ENCODE results near the gene DLGAP1.

DNA sequence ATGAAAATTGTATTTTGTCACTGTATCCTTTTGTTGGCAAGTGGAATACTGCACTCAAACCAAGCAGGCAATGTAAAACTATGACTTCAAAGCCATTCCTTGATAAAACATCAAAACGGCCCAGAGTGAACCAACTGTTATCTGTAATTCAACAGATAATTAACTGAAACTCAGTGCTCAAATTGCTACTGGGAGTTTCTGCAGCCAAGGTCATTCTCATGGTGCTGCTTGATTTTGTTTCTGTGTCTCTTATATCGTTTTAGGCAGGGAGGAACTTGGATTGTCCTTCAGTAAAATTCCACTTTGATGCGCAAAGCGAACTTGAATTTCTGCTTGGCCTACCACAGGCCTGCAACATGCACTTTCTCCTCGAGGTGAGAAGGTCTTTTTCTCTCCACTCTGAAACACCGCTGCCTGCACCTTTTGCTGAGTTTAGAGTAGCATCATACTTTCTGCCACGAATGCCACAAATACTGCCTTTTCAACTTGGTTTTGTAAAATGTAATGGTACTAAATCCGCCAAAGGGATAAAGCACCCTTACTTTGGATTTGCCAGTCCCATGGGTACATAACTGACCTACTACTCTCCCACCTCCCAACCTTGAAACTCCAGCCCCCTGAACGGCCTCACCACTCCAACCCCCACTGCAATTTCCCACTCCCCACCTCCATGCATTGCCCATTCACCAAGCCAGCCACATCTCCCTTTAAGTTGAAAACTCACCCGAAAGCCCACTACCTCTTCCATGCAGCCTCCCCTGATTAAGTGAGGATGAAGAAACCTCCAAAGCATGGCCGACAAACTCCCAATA, 800.5 kb downstream of the DLGAP1 start:
- TF ChIP-seq YY1 (IDR thresholded peaks at IDR 0.05; ENCODE audit: low read depth) (no peak), CEBPB (IDR thresholded peaks at IDR 0.05) (no peak), TCF12 (IDR thresholded peaks at IDR 0.05; ENCODE audit: low read depth) (no peak), EGR1 (IDR thresholded peaks at IDR 0.05) (no peak), NFIC (IDR thresholded peaks at IDR 0.05) (no peak), EP300 (IDR thresholded peaks at IDR 0.05; ENCODE audit: borderline replicate concordance) (no peak), TAF1 (IDR thresholded peaks at IDR 0.05; ENCODE audit: low read depth) (no peak), FOXM1 (IDR thresholded peaks at IDR 0.05; ENCODE audit: borderline replicate concordance, low read depth) (no peak)
- TF ChIP-seq, protein P1, sequence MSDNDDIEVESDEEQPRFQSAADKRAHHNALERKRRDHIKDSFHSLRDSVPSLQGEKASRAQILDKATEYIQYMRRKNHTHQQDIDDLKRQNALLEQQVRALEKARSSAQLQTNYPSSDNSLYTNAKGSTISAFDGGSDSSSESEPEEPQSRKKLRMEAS (IDR thresholded peaks at IDR 0.05), result no peak

Data from Ishikawa (cell line).